K562 (cell line): ENCODE results near the gene HAPLN2. TPM values are rescaled to one million over a fixed set of nuclear protein-coding genes. Genes with fewer than 3 reads are reported as not detected.

Source experiments
- CAMTA2 ChIP-seq: fragments of 250-450 bp; sonication (Bioruptor Pico); conservative IDR thresholded peaks from 2 replicates; pipeline ENCODE4 v1.5.1; 2022
- ETV1 ChIP-seq: fragments of 450-650 bp; conservative IDR thresholded peaks from 2 replicates; pipeline ENCODE4 v1.6.1; 2016; ENCODE audit warnings: missing genetic modification characterization, control low read depth, low read depth, missing compliant biosample characterization
- GTF3C2 ChIP-seq: IDR thresholded peaks from 3 replicates; pipeline ENCODE4 v1.6.1; 2011; ENCODE audit warnings: borderline replicate concordance, mild to moderate bottlenecking, moderate library complexity; ENCODE audit not compliant: insufficient read length; ENCODE audit errors: extremely low read depth
- MGA ChIP-seq: fragments of 450-650 bp; IDR thresholded peaks from 2 replicates; pipeline ENCODE4 v1.6.1; 2016; ENCODE audit warnings: mild to moderate bottlenecking, moderate library complexity
- NCOA2 ChIP-seq, 2 experiments: fragments of 450-650 bp; IDR thresholded peaks; 2 replicates each; pipeline ENCODE4 v1.6.1; 2018; ENCODE audit warnings: mild to moderate bottlenecking in 2 of 2, moderate library complexity in 1 of 2; ENCODE audit not compliant: partially characterized antibody in 2 of 2
- NELFE ChIP-seq: IDR thresholded peaks from 2 replicates; pipeline ENCODE4 v1.6.1; 2011; ENCODE audit warnings: mild to moderate bottlenecking; ENCODE audit not compliant: insufficient read depth, insufficient read length
- NFE2L1 ChIP-seq: fragments of 450-650 bp; IDR thresholded peaks from 2 replicates; pipeline ENCODE4 v1.6.1; 2016; ENCODE audit warnings: missing genetic modification characterization, low read depth, mild to moderate bottlenecking, missing compliant biosample characterization, moderate library complexity, borderline replicate concordance
- NR4A1 ChIP-seq, 2 experiments: fragments of 250-450 bp in 1 of 2; fragments of 450-650 bp in 1 of 2; sonication (Bioruptor Pico) in 1 of 2; IDR thresholded peaks; 2 replicates each; pipeline versions ENCODE4 v1.4.0 to v1.6.1; 2016 to 2020; ENCODE audit warnings: mild to moderate bottlenecking in 2 of 2, missing compliant biosample characterization in 1 of 2, missing genetic modification characterization in 1 of 2, moderate library complexity in 1 of 2
- TAF7 ChIP-seq: fragments of 450-650 bp; IDR thresholded peaks from 2 replicates; pipeline ENCODE4 v1.6.1; 2016; ENCODE audit warnings: missing genetic modification characterization, missing compliant biosample characterization
- TEAD4 ChIP-seq, 2 experiments: sonication (generic) in 1 of 2; formaldehyde crosslinking in 1 of 2; IDR thresholded peaks; 2 replicates each; pipeline versions ENCODE4 v1.6.1 to v1.8.0; 2012 to 2022; ENCODE audit warnings: borderline replicate concordance in 1 of 2, inconsistent platforms in 1 of 2, low read length in 1 of 2, mild to moderate bottlenecking in 1 of 2, missing genetic modification reagents in 1 of 2
- ZNF165 ChIP-seq: fragments of 250-450 bp; sonication (Bioruptor Pico); IDR thresholded peaks from 2 replicates; pipeline ENCODE4 v1.4.0; 2020; ENCODE audit warnings: borderline replicate concordance
- ZNF311 ChIP-seq: fragments of 250-450 bp; sonication (Bioruptor Pico); IDR thresholded peaks from 2 replicates; pipeline ENCODE4 v1.4.0; 2020; ENCODE audit warnings: mild to moderate bottlenecking, moderate library complexity
- polyA plus RNA-seq, 8 experiments: library from polyadenylated mRNA; depleted of rRNA in 4 of 8; stranded (reverse) in 5 of 8; unstranded in 3 of 8; fragments of >200 nt; fragmentation: Nextera tagmentation in 2 of 8; fragmentation: Illumina TruSeq in 1 of 8; extraction: Ambion mirVana in 2 of 8; extraction: Trizol in 1 of 8; gene quantifications; 2 replicates each; pipeline versions ENCODE4 v1.2.1 to v1.2.3, GENCODE V29; 2011 to 2014; ENCODE audit warnings: inconsistent platforms in 1 of 8, missing spikeins in 1 of 8
- total RNA-seq, 7 experiments: library from RNA; depleted of rRNA in 6 of 7; stranded (reverse); fragments of >200 nt in 6 of 7; fragmentation: Illumina TruSeq in 2 of 7; extraction: Trizol in 2 of 7; gene quantifications; 2 replicates each; pipeline versions ENCODE4 v1.2.1 to v1.2.3, GENCODE V29; 2011 to 2021; ENCODE audit warnings: low replicate concordance in 1 of 7

The HAPLN2 gene
- total and polyA plus RNA-seq, 9 of the 15 experiments (the other 6 are each of a cell fraction or from before 2014, with no cell fraction given): 0.14 to 5.2 (median 3.8) TPM; not detected in 4

GRCh38 chr1:156659988-156660751, 41.0 kb downstream of the HAPLN2 start (continued):
- TF ChIP-seq TEAD4 (IDR thresholded peaks at IDR 0.05; ENCODE audit: low read length): no peak
- no peak for TF ChIP-seq TEAD4 (CRISPR knock-in tag; IDR thresholded peaks at IDR 0.05; ENCODE audit: borderline replicate concordance)
- no peak for TF ChIP-seq TAF7 (tag)
- TF ChIP-seq MGA: peak; percentile 79
- no peak for TF ChIP-seq NR4A1 (CRISPR knock-in tag; IDR thresholded peaks at IDR 0.05)
- TF ChIP-seq NR4A1 (tag; IDR thresholded peaks at IDR 0.05): 0 out of 2 replicates have a peak, but pooled peaks have one; percentile 58
- no peak for TF ChIP-seq CAMTA2
- no peak for TF ChIP-seq ZNF311 (CRISPR knock-in tag)
- TF ChIP-seq NFE2L1: no peak
- TF ChIP-seq NELFE: no peak
- TF ChIP-seq ETV1 (tag): peak; percentile 98
- no peak for TF ChIP-seq GTF3C2
- no peak for TF ChIP-seq ZNF165
- TF ChIP-seq NCOA2 (IDR thresholded peaks at IDR 0.05; ENCODE audit: partially characterized antibody in 2 of 2): no peak
